PC-3 (cell line): ENCODE measurements around the gene CPB2. TPM values are rescaled to one million over a fixed set of nuclear protein-coding genes. Genes with fewer than 3 reads are reported as not detected.

ENCODE experiments used
- ATAC-seq: fragments of 200-7000 bp; cut with Tn5 transposase; 2 replicates; pipeline ENCODE4 v1.9.1; 2020; ENCODE audit warnings: mild to moderate bottlenecking, moderate library complexity
- BruUV-seq: library from RNA; stranded (reverse); fragments of 400-500 nt; replicated peaks from 2 replicates; lab custom pipeline; 2021; lab: Mats Ljungman, UMichigan
- CTCF ChIA-PET: fragments of 300-600 bp; sonication (Branson Sonifier 250); formaldehyde crosslinking; loops from one replicate; lab custom pipeline; 2022; ENCODE audit warnings: antibody characterized with exemption; lab: Charles Lee
- POLR2A ChIA-PET: fragments of 300-600 bp; sonication (Branson Sonifier 250); formaldehyde crosslinking; loops from one replicate; lab custom pipeline; 2022; ENCODE audit warnings: antibody characterized with exemption; ENCODE audit not compliant: unreplicated experiment; lab: Charles Lee
- DNase-seq: peaks from one replicate; pipeline ENCODE4 v3.0.0-alpha.2; 2015
- H2AFZ ChIP-seq: fragments of 300-600 bp; sonication (generic); 2 replicates; pipeline ENCODE4 v1.6.0; 2016; ENCODE audit warnings: antibody characterized with exemption, low read length
- H3F3A ChIP-seq: fragments of 300-600 bp; sonication (generic); one replicate; pipeline ENCODE4 v1.6.0; 2017; ENCODE audit warnings: antibody characterized with exemption, low read length, control low read depth, mild to moderate bottlenecking; ENCODE audit not compliant: unreplicated experiment
- H3K27ac ChIP-seq: fragments of 300-600 bp; sonication (generic); 2 replicates; pipeline ENCODE4 v1.5.1; 2016; ENCODE audit warnings: mild to moderate bottlenecking, low read length
- H3K27me3 ChIP-seq: fragments of 300-600 bp; sonication (generic); 2 replicates; pipeline ENCODE4 v1.6.1; 2016; ENCODE audit warnings: low read length, mixed read lengths
- H3K36me3 ChIP-seq: fragments of 300-600 bp; sonication (generic); 2 replicates; pipeline ENCODE4 v1.6.1; 2016; ENCODE audit warnings: low read depth, mixed run types, low read length, mixed read lengths
- H3K4me1 ChIP-seq: fragments of 300-600 bp; sonication (generic); 2 replicates; pipeline ENCODE4 v1.5.1; 2016; ENCODE audit warnings: low read length; ENCODE audit not compliant: insufficient read depth
- H3K4me2 ChIP-seq: fragments of 300-600 bp; sonication (generic); 2 replicates; pipeline ENCODE4 v1.6.0; 2016; ENCODE audit warnings: low read length
- H3K4me3 ChIP-seq: fragments of 300-600 bp; sonication (generic); 2 replicates; pipeline ENCODE4 v1.5.1; 2016; ENCODE audit warnings: mild to moderate bottlenecking, low read length, mixed read lengths
- H3K79me2 ChIP-seq: fragments of 300-600 bp; sonication (generic); 2 replicates; pipeline ENCODE4 v1.6.1; 2017; ENCODE audit warnings: low read length, mixed read lengths
- H3K9ac ChIP-seq: fragments of 300-600 bp; sonication (generic); 2 replicates; pipeline ENCODE4 v1.6.0; 2016; ENCODE audit warnings: mild to moderate bottlenecking, low read length
- H3K9me2 ChIP-seq: fragments of 300-600 bp; sonication (generic); replicated peaks from 2 replicates; pipeline ENCODE4 v1.6.1; 2016; ENCODE audit warnings: mixed run types, low read length, mixed read lengths
- H3K9me3 ChIP-seq: fragments of 300-600 bp; sonication (generic); 2 replicates; pipeline ENCODE4 v1.6.1; 2016; ENCODE audit warnings: low read length, mixed read lengths
- H4K20me1 ChIP-seq: fragments of 300-600 bp; sonication (generic); 2 replicates; pipeline ENCODE4 v1.6.1; 2016; ENCODE audit warnings: low read length, mixed read lengths
- CTCF ChIP-seq: fragments of 300-600 bp; sonication (generic); conservative IDR thresholded peaks from 2 replicates; pipeline ENCODE4 v1.5.1; 2017; ENCODE audit warnings: antibody characterized with exemption, low read depth, mild to moderate bottlenecking, low read length
- EZH2 ChIP-seq: fragments of 300-600 bp; sonication (generic); IDR thresholded peaks from one replicate; pipeline ENCODE4 v1.6.1; 2017; ENCODE audit warnings: antibody characterized with exemption, mild to moderate bottlenecking, low read length; ENCODE audit not compliant: unreplicated experiment
- EZH2phosphoT487 ChIP-seq: fragments of 300-600 bp; sonication (generic); IDR thresholded peaks from 2 replicates; pipeline ENCODE4 v1.6.1; 2018; ENCODE audit warnings: mild to moderate bottlenecking, antibody characterized with exemption, low read length, borderline replicate concordance
- intact Hi-C: fragments of 100-400 bp; cut with micrococcal nuclease; formaldehyde crosslinking; loops from 2 replicates; pipeline ENCODE4 v1.9.0; 2023
- total RNA-seq: library from RNA; depleted of rRNA; stranded (reverse); fragments of >200 nt; gene quantifications from 2 replicates; pipeline ENCODE4 v1.2.3, GENCODE V29; 2014

The CPB2 gene
- total RNA-seq, 1 experiment from 2014 or later = not detected

GRCh38 chr13:46126552-46127357 lies 21.9 kb upstream of the CPB2 start:
- Histone ChIP-seq H3K9me2 (no peaks in the 10 kb centered on the region), H3K36me3 (peaks cover 13% of the 10 kb centered on the region), H3K4me1 (no peaks in the 10 kb centered on the region), H3K9ac (no peak overlapping the region), H3K4me2 (no peak overlapping the region), H4K20me1 (no peaks in the 10 kb centered on the region), H3K79me2 (no peaks in the 10 kb centered on the region), H3K27me3 (no peaks in the 10 kb centered on the region), H2AFZ (no peak overlapping the region), H3K9me3 (no peaks in the 10 kb centered on the region), H3K27ac (no peak overlapping the region), H3K4me3 (no peak overlapping the region), H3F3A (no peaks in the 10 kb centered on the region)
- ChIA-PET POLR2A (no interaction called here), CTCF (interaction anchor here (0.6 to 1.6 kb wide), 8 partner anchors 8 to 644 kb away, joined by 3 to 12 read pairs (median 4); no protein-coding TSS in a partner anchor)
- peak; percentile 81 for DNase-seq
- TF ChIP-seq CTCF (peak; percentile 83), EZH2 (no peak)
- ATAC-seq = peak; percentile 95
- BruUV-seq = no TSS peak
- intact Hi-C loops = loop anchor here (1.0 to 5.0 kb wide), 4 partner anchors 74 to 319 kb away; partner anchors contain the start of gene ZC3H13

- H3K4me1 ChIP-seq = no peaks in the 10 kb centered on the region
- H3K36me3 ChIP-seq = peaks cover 13% of the 10 kb centered on the region
- no peak overlapping the region for H3K27ac ChIP-seq
- no peaks in the 10 kb centered on the region for H3K79me2 ChIP-seq
- no peak overlapping the region for H3K9ac ChIP-seq
- ATAC-seq (no peak), DNase-seq (no peak)
- H3F3A ChIP-seq = no peaks in the 10 kb centered on the region
- H2AFZ ChIP-seq = no peak overlapping the region
- CTCF ChIA-PET = interaction anchor here (0.6 to 1.6 kb wide), 8 partner anchors 8 to 644 kb away, joined by 3 to 12 read pairs (median 4); no protein-coding TSS in a partner anchor
- POLR2A ChIA-PET = no interaction called here
- intact Hi-C loops = loop anchor here (1.0 to 5.0 kb wide), 4 partner anchors 74 to 319 kb away; partner anchors contain the start of gene ZC3H13
- TF ChIP-seq CTCF = no peak
- TF ChIP-seq EZH2phosphoT487 = no peak
- TF ChIP-seq EZH2 = no peak
- no peak overlapping the region for H3K4me3 ChIP-seq
- H3K9me3 ChIP-seq = no peaks in the 10 kb centered on the region
- no peaks in the 10 kb centered on the region for H3K27me3 ChIP-seq
- no peaks in the 10 kb centered on the region for H4K20me1 ChIP-seq
- TSS peak; percentile 50 for BruUV-seq
- no peak overlapping the region for H3K4me2 ChIP-seq
- no peaks in the 10 kb centered on the region for H3K9me2 ChIP-seq
Observed at GRCh38 chr13:46126056-46126455, 21.2 kb upstream of the CPB2 start.
